ENCODE measurements around the gene MRPL45. TPM values are rescaled to one million over a fixed set of nuclear protein-coding genes. Genes with fewer than 3 reads are reported as not detected.
A peak's percentile ranks its signal among the peaks of the same experiment; 100 is the strongest.
"Not testable (repeated sequence)": the region's sequence is repeated elsewhere in the genome, so short reads cannot be mapped to it uniquely, and the experiment has no call there.

MRPL45 gene
- total and polyA plus RNA-seq, 10 of the 15 experiments (the other 5 are each of a cell fraction or from before 2014, with no cell fraction given): 37.5 to 128 (median 59.6) TPM

- H3K79me2 ChIP-seq (ENCODE audit: control insufficient read depth, insufficient read depth, low read length); H3K4me1 ChIP-seq (ENCODE audit: control insufficient read depth, insufficient read depth, low read length); FAIRE-seq; H3K27ac ChIP-seq (ENCODE audit: control insufficient read depth, insufficient read depth); ATAC-seq; H3K27me3 ChIP-seq (replicated peaks in 1 of 2; ENCODE audit: control insufficient read depth in 2 of 2, insufficient read depth in 2 of 2, low read length in 1 of 2); H3K9ac ChIP-seq (ENCODE audit: control insufficient read depth, insufficient read depth, low read length); H3K4me3 ChIP-seq; DNase-seq (ENCODE audit: low read depth, low spot score); H4K20me1 ChIP-seq (ENCODE audit: control insufficient read depth, insufficient read depth); SMC1A ChIA-PET (ENCODE audit: uncharacterized antibody, unreplicated experiment); H3K36me3 ChIP-seq (ENCODE audit: control insufficient read depth in 2 of 2, insufficient read depth in 2 of 2, low read length in 1 of 2); H3K9me3 ChIP-seq (replicated peaks; ENCODE audit: control insufficient read depth, insufficient read depth, low read length); in situ Hi-C loops (cut with MboI); intact Hi-C loops (cut with micrococcal nuclease; ENCODE audit: unreplicated experiment): not testable (repeated sequence)
- Histone ChIP-seq H3K4me2 (ENCODE audit: control insufficient read depth, insufficient read depth) (0 out of 2 replicates have a peak overlapping the region, but pooled peaks have one; percentile 7), H2AFZ (ENCODE audit: control insufficient read depth, low read depth, low read length) (0 out of 2 replicates have a peak overlapping the region, but pooled peaks have one; percentile 28)
- TSS peak; percentile 89 for BruUV-seq (replicated peaks)
- 64% methylated on average over 17 of the region's 21 CpGs for WGBS (ENCODE audit: insufficient coverage, insufficient replicate concordance, low lambda C conversion rate, missing lambda C conversion rate)
- POLR2A ChIA-PET: interaction anchor here (0.9 kb wide), 1 partner anchor 13 kb away, joined by 4 read pairs; no protein-coding TSS in a partner anchor
- RAD21 ChIA-PET (ENCODE audit: unreplicated experiment): interaction anchor here (0.7 kb wide), 1 partner anchor 29 kb away, joined by 3 read pairs; no protein-coding TSS in a partner anchor
- CTCF ChIA-PET: interaction anchor here (1.3 kb wide), 1 partner anchor 27 kb away, joined by 3 read pairs; no protein-coding TSS in a partner anchor
Measured at GRCh38 chr17:38295602-38296365, 1.2 kb upstream of the MRPL45 start.

GRCh38 chr17:38315497-38315896 is 18.5 kb downstream of the MRPL45 start:
- CTCF ChIA-PET: interaction anchor here (1.0 kb wide), 1 partner anchor 18 kb away, joined by 3 read pairs; no protein-coding TSS in a partner anchor
- no peak for FAIRE-seq
- no peak for DNase-seq (ENCODE audit: low read depth, low spot score)
- H4K20me1 ChIP-seq (ENCODE audit: control insufficient read depth, insufficient read depth): no peaks in the 10 kb centered on the region
- peaks cover 0 to 3% of the 10 kb centered on the region in 2 experiments; a peak in 3 of 4 replicates for H3K36me3 ChIP-seq (ENCODE audit: control insufficient read depth in 2 of 2, insufficient read depth in 2 of 2, low read length in 1 of 2)
- H3K9ac ChIP-seq (ENCODE audit: control insufficient read depth, insufficient read depth, low read length): no peak overlapping the region
- no peaks in the 10 kb centered on the region for H3K79me2 ChIP-seq (ENCODE audit: control insufficient read depth, insufficient read depth, low read length)
- no peak overlapping the region for H2AFZ ChIP-seq (ENCODE audit: control insufficient read depth, low read depth, low read length)
- H3K27me3 ChIP-seq (replicated peaks in 1 of 2; ENCODE audit: control insufficient read depth in 2 of 2, insufficient read depth in 2 of 2, low read length in 1 of 2): no peaks in the 10 kb centered on the region
- intact Hi-C loops (cut with micrococcal nuclease; ENCODE audit: unreplicated experiment) (no loop called here), in situ Hi-C loops (cut with MboI) (no loop called here)
- no peaks in the 10 kb centered on the region for H3K9me3 ChIP-seq (replicated peaks; ENCODE audit: control insufficient read depth, insufficient read depth, low read length)
- no peak overlapping the region for H3K27ac ChIP-seq (ENCODE audit: control insufficient read depth, insufficient read depth)
- SMC1A ChIA-PET (ENCODE audit: uncharacterized antibody, unreplicated experiment): no interaction called here
- POLR2A ChIA-PET: no interaction called here
- 67% methylated on average over 3 of the region's 3 CpGs for WGBS (ENCODE audit: insufficient coverage, insufficient replicate concordance, low lambda C conversion rate, missing lambda C conversion rate)
- no peak overlapping the region for H3K4me2 ChIP-seq (ENCODE audit: control insufficient read depth, insufficient read depth)
- no TSS peak for BruUV-seq (replicated peaks)
- no peaks in the 10 kb centered on the region for H3K4me1 ChIP-seq (ENCODE audit: control insufficient read depth, insufficient read depth, low read length)
- RAD21 ChIA-PET (ENCODE audit: unreplicated experiment): no interaction called here
- no peak overlapping the region for H3K4me3 ChIP-seq
- TF ChIP-seq E2F8 (IDR thresholded peaks at IDR 0.05; ENCODE audit: low read depth, partially characterized antibody) (no peak), HDAC2 (IDR thresholded peaks at IDR 0.05) (no peak), ZNF207 (IDR thresholded peaks at IDR 0.05; ENCODE audit: borderline replicate concordance) (no peak), IKZF1 (conservative IDR thresholded peaks at IDR 0.05) (no peak), RUNX3 (IDR thresholded peaks at IDR 0.05; ENCODE audit: low read length) (no peak)
- no peak for ATAC-seq

Data from GM12878 (cell line).